Stimulated activated effector memory CD8-positive, alpha-beta T cell treated with anti-CD3 and anti-CD28 coated beads, Interleukin-12 subunit alpha, Interleukin-12 subunit beta, amount 100 ng/mL, for 72 hours (primary cell): ENCODE results near the gene RSBN1L.

ENCODE experiments used
- ATAC-seq: fragments of 150-1000 bp; cut with Tn5 transposase; 2 replicates; pipeline ENCODE4 v1.10.0; 2021
- DNase-seq, 2 donors: peaks; one replicate each; pipeline ENCODE4 v3.0.0; 2021 to 2022; ENCODE audit warnings: low spot score in 2 of 2
- H3K27ac Mint-ChIP-seq: one replicate; pipeline ENCODE4 v1.8.0; 2022; ENCODE audit warnings: mild to moderate bottlenecking, mixed read lengths
- H3K36me3 Mint-ChIP-seq: one replicate; pipeline ENCODE4 v1.8.0; 2022; ENCODE audit warnings: mild to moderate bottlenecking, mixed read lengths
- H3K4me1 Mint-ChIP-seq: one replicate; pipeline ENCODE4 v1.8.0; 2022; ENCODE audit warnings: mixed read lengths
- H3K4me3 Mint-ChIP-seq: one replicate; pipeline ENCODE4 v1.8.0; 2022; ENCODE audit warnings: mild to moderate bottlenecking, mixed read lengths
- H3K9me3 Mint-ChIP-seq: one replicate; pipeline ENCODE4 v1.8.0; 2022; ENCODE audit warnings: mixed read lengths

Gene RSBN1L

GRCh38 chr7:77796109-77796508 lies 99.8 kb downstream of the RSBN1L start:
- H3K9me3 Mint-ChIP-seq: no peaks in the 10 kb centered on the region
- peak overlapping the region; percentile 96 for H3K4me3 Mint-ChIP-seq
- no peak for ATAC-seq
- DNase-seq: no peak
- no peak overlapping the region for H3K27ac Mint-ChIP-seq
- peaks cover 40% of the 10 kb centered on the region for H3K4me1 Mint-ChIP-seq
- peaks cover 48% of the 10 kb centered on the region for H3K36me3 Mint-ChIP-seq

- H3K27ac Mint-ChIP-seq: no peak overlapping the region
- H3K9me3 Mint-ChIP-seq: no peaks in the 10 kb centered on the region
- peaks cover 51% of the 10 kb centered on the region for H3K36me3 Mint-ChIP-seq
- H3K4me1 Mint-ChIP-seq: peaks cover 44% of the 10 kb centered on the region
- peak overlapping the region; percentile 96 for H3K4me3 Mint-ChIP-seq
- ATAC-seq: no peak
- no peak for DNase-seq
Measured at GRCh38 chr7:77796960-77797359, 100.7 kb downstream of the RSBN1L start.

GRCh38 chr7:77797734-77798393 lies 101.6 kb downstream of the RSBN1L start:
- Mint-ChIP-seq H3K9me3 (no peaks in the 10 kb centered on the region), H3K4me3 (peak overlapping the region; percentile 96), H3K4me1 (peaks cover 52% of the 10 kb centered on the region), H3K27ac (peak overlapping the region; percentile 96), H3K36me3 (peaks cover 56% of the 10 kb centered on the region)
- DNase-seq (no peak), ATAC-seq (peak; percentile 57)

GRCh38 chr7:77798394-77799077 lies 102.3 kb downstream of the RSBN1L start, which contains the start of the genes PHTF2 and TMEM60:
Gene PHTF2 (plus strand): TSS chr7:77798773.
Gene TMEM60 (minus strand): TSS chr7:77798434. CDS start chr7:77794373, 4,061 bp downstream.
- Mint-ChIP-seq H3K4me3 (peak within 1 kb of the TSS; percentile 96), H3K27ac (peak within 1 kb of the TSS; percentile 96), H3K36me3 (peaks cover 62% of the 10 kb centered on the region), H3K9me3 (no peaks in the 10 kb centered on the region), H3K4me1 (peaks cover 59% of the 10 kb centered on the region)
- ATAC-seq (peak; percentile 93), DNase-seq (peak; percentile 84 to 96)

GRCh38 chr7:77799078-77799964 lies 103.1 kb downstream of the RSBN1L start:
- ATAC-seq (peak; percentile 2), DNase-seq (peak; percentile 16 to 71)
- Mint-ChIP-seq H3K36me3 (peaks cover 58% of the 10 kb centered on the region), H3K4me3 (peak overlapping the region; percentile 96), H3K4me1 (peaks cover 66% of the 10 kb centered on the region), H3K27ac (peak overlapping the region; percentile 96), H3K9me3 (no peaks in the 10 kb centered on the region)

- DNase-seq: peak in 1 of 2 donors; percentile 14
- H3K27ac Mint-ChIP-seq: peak overlapping the region; percentile 96
Measured at GRCh38 chr7:77800158-77800557, 103.9 kb downstream of the RSBN1L start.

GRCh38 chr7:77800730-77801129 lies 104.5 kb downstream of the RSBN1L start:
- H3K4me1 Mint-ChIP-seq: peaks cover 70% of the 10 kb centered on the region
- no peaks in the 10 kb centered on the region for H3K9me3 Mint-ChIP-seq
- H3K4me3 Mint-ChIP-seq: peak overlapping the region; percentile 96
- H3K36me3 Mint-ChIP-seq: peaks cover 64% of the 10 kb centered on the region
- peak overlapping the region; percentile 96 for H3K27ac Mint-ChIP-seq
- no peak for DNase-seq
- no peak for ATAC-seq

More at GRCh38 chr7:77800158-77800557, 103.9 kb downstream of the RSBN1L start:
- Mint-ChIP-seq H3K4me3 (peak overlapping the region; percentile 96), H3K9me3 (no peaks in the 10 kb centered on the region), H3K4me1 (peaks cover 67% of the 10 kb centered on the region), H3K36me3 (peaks cover 61% of the 10 kb centered on the region)
- peak; percentile 2 for ATAC-seq

GRCh38 chr7:77802557-77803405 lies 106.5 kb downstream of the RSBN1L start:
- Mint-ChIP-seq H3K9me3 (peaks cover 10% of the 10 kb centered on the region), H3K4me3 (peak overlapping the region; percentile 96), H3K4me1 (peaks cover 55% of the 10 kb centered on the region), H3K27ac (peak overlapping the region; percentile 83), H3K36me3 (peaks cover 70% of the 10 kb centered on the region)
- no peak for DNase-seq
- ATAC-seq: no peak

GRCh38 chr7:77806425-77806824 lies 110.2 kb downstream of the RSBN1L start:
- ATAC-seq (no peak), DNase-seq (no peak)
- peaks cover 14% of the 10 kb centered on the region for H3K9me3 Mint-ChIP-seq
- H3K4me1 Mint-ChIP-seq: peaks cover 45% of the 10 kb centered on the region
- H3K4me3 Mint-ChIP-seq: no peak overlapping the region
- peaks cover 40% of the 10 kb centered on the region for H3K36me3 Mint-ChIP-seq
- peak overlapping the region; percentile 9 for H3K27ac Mint-ChIP-seq

- Mint-ChIP-seq H3K9me3 (peaks cover 14% of the 10 kb centered on the region), H3K27ac (no peak overlapping the region), H3K4me3 (no peak overlapping the region), H3K36me3 (peaks cover 28% of the 10 kb centered on the region), H3K4me1 (peaks cover 47% of the 10 kb centered on the region)
- no peak for DNase-seq
- ATAC-seq: peak; percentile 45
Measured at GRCh38 chr7:77808517-77808916, 112.3 kb downstream of the RSBN1L start.

GRCh38 chr7:77811516-77812289 lies 115.4 kb downstream of the RSBN1L start:
- Mint-ChIP-seq H3K4me3 (no peak overlapping the region), H3K4me1 (peaks cover 43% of the 10 kb centered on the region)
- no peak for ATAC-seq

GRCh38 chr7:77812290-77812685 lies 116.0 kb downstream of the RSBN1L start:
- Mint-ChIP-seq H3K9me3 (peaks cover 14% of the 10 kb centered on the region), H3K4me3 (peak overlapping the region; percentile 1), H3K36me3 (peaks cover 28% of the 10 kb centered on the region), H3K27ac (no peak overlapping the region), H3K4me1 (peaks cover 49% of the 10 kb centered on the region)
- DNase-seq (no peak), ATAC-seq (peak; percentile 70)

More at GRCh38 chr7:77811516-77812289, 115.4 kb downstream of the RSBN1L start:
- Mint-ChIP-seq H3K36me3 (peaks cover 24% of the 10 kb centered on the region), H3K9me3 (peaks cover 14% of the 10 kb centered on the region), H3K27ac (no peak overlapping the region)
- DNase-seq: no peak

GRCh38 chr7:77813180-77813579 lies 116.9 kb downstream of the RSBN1L start:
- no peak overlapping the region for H3K27ac Mint-ChIP-seq
- H3K4me3 Mint-ChIP-seq: peak overlapping the region; percentile 1
- peaks cover 52% of the 10 kb centered on the region for H3K4me1 Mint-ChIP-seq
- peaks cover 13% of the 10 kb centered on the region for H3K9me3 Mint-ChIP-seq
- ATAC-seq: no peak
- peaks cover 37% of the 10 kb centered on the region for H3K36me3 Mint-ChIP-seq
- no peak for DNase-seq

- Mint-ChIP-seq H3K9me3 (peaks cover 33% of the 10 kb centered on the region), H3K4me3 (no peak overlapping the region), H3K36me3 (peaks cover 71% of the 10 kb centered on the region), H3K27ac (no peak overlapping the region), H3K4me1 (peaks cover 70% of the 10 kb centered on the region)
- DNase-seq (no peak), ATAC-seq (no peak)
Measured at GRCh38 chr7:77819021-77819420, 122.8 kb downstream of the RSBN1L start.
